OCI-LY3 (cell line): ENCODE measurements around the gene UBAC2.

ENCODE experiments used
- H2AFZ ChIP-seq: fragments of 200-600, 300-600 bp; shearing (Covaris generic); 2 replicates; pipeline ENCODE4 v1.6.0; 2014; ENCODE audit warnings: antibody characterized with exemption, low read depth, low read length
- H3K27ac ChIP-seq: fragments of 200-600, 300-600 bp; sonication (generic); 2 replicates; pipeline ENCODE4 v1.5.1; 2014; ENCODE audit warnings: mild to moderate bottlenecking, low read length, moderate library complexity, mixed read lengths
- H3K27me3 ChIP-seq: fragments of 200-600, 300-600 bp; sonication (generic); 2 replicates; pipeline ENCODE4 v1.6.1; 2014; ENCODE audit warnings: low read depth, low read length, mixed read lengths
- H3K36me3 ChIP-seq: fragments of 200-600, 300-600 bp; sonication (generic); replicated peaks from 2 replicates; pipeline ENCODE3; 2014; ENCODE audit warnings: low read depth, low read length, mixed read lengths
- H3K4me1 ChIP-seq: fragments of 300-600, 200-600 bp; sonication (generic); 2 replicates; pipeline ENCODE4 v1.6.1; 2014; ENCODE audit warnings: low read length, mixed read lengths
- H3K4me2 ChIP-seq: fragments of 200-600, 300-600 bp; sonication (generic); 2 replicates; pipeline ENCODE4 v1.6.1; 2014; ENCODE audit warnings: low read length, mixed read lengths
- H3K4me3 ChIP-seq: fragments of 300-600, 200-600 bp; sonication (generic); 2 replicates; pipeline ENCODE4 v1.5.1; 2014; ENCODE audit warnings: antibody characterized with exemption, mild to moderate bottlenecking, low read length, moderate library complexity
- H3K79me2 ChIP-seq: fragments of 300-600, 200-600 bp; shearing (Covaris generic); 2 replicates; pipeline ENCODE4 v1.6.1; 2014; ENCODE audit warnings: mild to moderate bottlenecking, low read length, mixed read lengths
- H3K9ac ChIP-seq: fragments of 300-600, 200-600 bp; shearing (Covaris generic); 2 replicates; pipeline ENCODE4 v1.6.0; 2014; ENCODE audit warnings: mild to moderate bottlenecking, low read length, moderate library complexity
- H3K9me3 ChIP-seq: fragments of 200-600, 300-600 bp; shearing (Covaris generic); 2 replicates; pipeline ENCODE4 v1.6.1; 2014; ENCODE audit warnings: low read length, mixed read lengths; ENCODE audit not compliant: insufficient read depth
- H4K20me1 ChIP-seq: fragments of 200-600, 300-600 bp; sonication (generic); 2 replicates; pipeline ENCODE4 v1.6.1; 2016; ENCODE audit warnings: low read length, mixed read lengths; ENCODE audit not compliant: insufficient read depth
- EZH2phosphoT487 ChIP-seq: fragments of 200-600 bp; shearing (Covaris generic); IDR thresholded peaks from 2 replicates; pipeline ENCODE4 v1.6.1; 2018; ENCODE audit warnings: antibody characterized with exemption, mixed run types, low read depth
- TF ChIP-seq, protein P1 (sequence below): fragments of 200-600, 300-600 bp; sonication (generic); IDR thresholded peaks from 2 replicates; pipeline ENCODE4 v1.5.1; 2014; ENCODE audit warnings: antibody characterized with exemption, low read length, low read depth

Gene UBAC2

DNA sequence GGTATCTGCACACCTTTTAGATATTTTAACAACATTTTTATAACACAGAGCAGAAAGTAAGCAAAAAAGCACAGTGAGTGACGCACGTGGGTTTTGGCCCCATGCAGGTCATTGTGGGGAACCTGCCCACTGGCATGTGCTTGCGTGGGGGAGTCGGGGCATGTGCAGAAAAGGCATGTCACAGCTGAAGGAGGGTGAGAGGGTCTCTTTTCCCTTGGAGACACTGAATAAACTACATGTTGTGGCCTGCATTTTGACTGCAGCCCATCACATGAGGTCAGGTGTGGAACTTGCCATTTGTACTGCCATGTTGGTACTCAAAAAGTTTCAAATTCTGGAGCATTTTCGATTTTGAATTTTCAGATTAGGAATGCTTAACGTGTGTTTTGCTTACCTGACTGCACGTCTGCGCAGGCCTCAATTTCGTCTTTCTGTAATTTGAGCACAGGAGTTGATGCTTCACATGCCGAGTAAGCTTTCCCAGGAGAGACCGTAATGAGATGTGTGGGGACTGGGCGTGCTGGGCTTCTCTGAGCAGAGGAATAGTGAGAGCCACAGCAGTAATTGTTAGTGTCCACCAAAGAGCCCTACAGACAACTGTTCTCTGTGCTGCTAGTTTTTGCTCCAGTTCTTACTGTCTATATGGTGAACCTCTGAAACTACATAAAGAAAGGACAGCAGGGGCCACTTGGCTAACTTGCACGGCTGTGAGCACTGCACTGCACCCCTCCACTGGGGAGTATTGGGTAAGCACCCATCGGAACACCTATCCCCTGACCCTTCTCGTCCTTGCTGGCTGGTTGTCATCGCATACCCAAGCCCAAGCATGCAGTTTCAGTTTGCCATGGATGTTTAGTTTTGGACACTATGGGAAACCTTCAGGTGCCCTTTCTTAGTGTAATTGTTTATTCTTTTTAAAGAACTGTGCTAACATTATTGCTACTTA is 179.5 kb downstream of the UBAC2 start:
- Histone ChIP-seq H4K20me1 (no peaks in the 10 kb centered on the region), H3K4me1 (peaks cover 76% of the 10 kb centered on the region), H3K9ac (peak overlapping the region; percentile 34), H3K4me2 (peak overlapping the region; percentile 59), H3K79me2 (no peaks in the 10 kb centered on the region), H2AFZ (no peak overlapping the region), H3K36me3 (peaks cover 7% of the 10 kb centered on the region), H3K4me3 (peak overlapping the region; percentile 20), H3K9me3 (no peaks in the 10 kb centered on the region), H3K27me3 (no peaks in the 10 kb centered on the region; the same call in 1 of the 2 replicates), H3K27ac (peak overlapping the region; percentile 76)
- TF ChIP-seq EZH2phosphoT487: no peak
- TF ChIP-seq, protein P1, sequence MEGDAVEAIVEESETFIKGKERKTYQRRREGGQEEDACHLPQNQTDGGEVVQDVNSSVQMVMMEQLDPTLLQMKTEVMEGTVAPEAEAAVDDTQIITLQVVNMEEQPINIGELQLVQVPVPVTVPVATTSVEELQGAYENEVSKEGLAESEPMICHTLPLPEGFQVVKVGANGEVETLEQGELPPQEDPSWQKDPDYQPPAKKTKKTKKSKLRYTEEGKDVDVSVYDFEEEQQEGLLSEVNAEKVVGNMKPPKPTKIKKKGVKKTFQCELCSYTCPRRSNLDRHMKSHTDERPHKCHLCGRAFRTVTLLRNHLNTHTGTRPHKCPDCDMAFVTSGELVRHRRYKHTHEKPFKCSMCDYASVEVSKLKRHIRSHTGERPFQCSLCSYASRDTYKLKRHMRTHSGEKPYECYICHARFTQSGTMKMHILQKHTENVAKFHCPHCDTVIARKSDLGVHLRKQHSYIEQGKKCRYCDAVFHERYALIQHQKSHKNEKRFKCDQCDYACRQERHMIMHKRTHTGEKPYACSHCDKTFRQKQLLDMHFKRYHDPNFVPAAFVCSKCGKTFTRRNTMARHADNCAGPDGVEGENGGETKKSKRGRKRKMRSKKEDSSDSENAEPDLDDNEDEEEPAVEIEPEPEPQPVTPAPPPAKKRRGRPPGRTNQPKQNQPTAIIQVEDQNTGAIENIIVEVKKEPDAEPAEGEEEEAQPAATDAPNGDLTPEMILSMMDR: no peak

DNA sequence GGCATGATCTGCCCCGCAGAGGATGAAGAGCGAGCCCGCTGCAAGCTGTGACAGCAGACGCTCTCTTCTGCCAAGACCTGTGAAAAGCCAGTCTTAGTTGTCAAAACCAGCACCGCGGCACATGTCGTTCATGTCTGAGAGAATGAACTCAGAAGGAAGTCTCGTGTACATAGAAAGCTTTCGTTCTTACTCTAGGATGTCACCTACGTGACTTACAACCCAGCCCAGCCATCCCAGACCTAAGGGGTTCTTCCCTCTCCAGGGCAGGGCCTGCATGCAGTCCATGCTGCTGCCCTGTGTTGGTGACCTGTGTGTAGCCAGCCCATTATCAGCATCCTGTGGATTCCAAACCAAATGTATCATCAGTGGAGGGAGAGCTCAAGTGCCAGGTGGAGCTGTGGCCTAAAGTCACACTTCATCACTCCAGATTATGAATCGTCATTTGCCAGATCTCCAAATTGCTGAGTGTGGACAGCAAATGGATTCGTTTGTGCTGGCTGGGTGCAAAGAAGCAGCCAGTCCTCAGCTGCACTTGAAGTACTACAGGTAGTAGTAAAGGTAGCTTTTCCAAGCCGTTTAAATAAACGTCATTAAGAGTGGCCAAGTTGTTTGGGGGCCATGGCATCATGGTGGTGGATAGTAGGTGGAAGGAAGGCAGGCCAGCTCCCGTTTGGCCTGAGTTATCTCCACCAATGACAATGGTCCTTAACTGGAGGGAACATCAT is 180.4 kb downstream of the UBAC2 start:
- Histone ChIP-seq H3K79me2 (no peaks in the 10 kb centered on the region), H3K9me3 (no peaks in the 10 kb centered on the region), H3K27ac (peak overlapping the region; percentile 76), H3K36me3 (peaks cover 7% of the 10 kb centered on the region), H3K9ac (peak overlapping the region; percentile 34; the same call in 1 of the 2 replicates), H3K4me1 (peaks cover 66% of the 10 kb centered on the region), H4K20me1 (no peaks in the 10 kb centered on the region), H2AFZ (no peak overlapping the region), H3K4me3 (peak overlapping the region; percentile 20; the same call in 1 of the 2 replicates), H3K4me2 (peak overlapping the region; percentile 59), H3K27me3 (no peaks in the 10 kb centered on the region; the same call in 1 of the 2 replicates)
- no peak for TF ChIP-seq EZH2phosphoT487
- TF ChIP-seq, protein P1: peak; percentile 10; the same call in 1 of the 2 replicates

DNA sequence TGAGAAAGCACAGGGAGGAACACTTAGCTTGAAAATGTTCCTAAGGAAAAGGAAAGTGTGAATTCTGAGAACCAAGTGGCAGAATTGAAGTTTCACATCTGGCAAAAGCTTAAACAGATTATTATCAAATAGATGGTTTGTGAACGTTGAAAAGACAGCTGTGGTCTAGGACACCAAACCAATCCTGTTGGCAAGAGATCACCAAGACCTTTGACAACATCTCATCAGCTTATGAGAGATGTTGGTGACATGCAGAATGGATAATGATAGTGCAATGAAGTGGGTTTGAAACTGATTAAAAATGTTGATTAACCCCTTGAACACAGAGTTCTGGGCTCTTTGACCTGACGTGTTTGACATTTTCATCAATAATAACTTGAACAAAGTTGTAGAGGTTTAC is 181.1 kb downstream of the UBAC2 start:
- no peak overlapping the region for H3K4me3 ChIP-seq
- H3K79me2 ChIP-seq: no peaks in the 10 kb centered on the region
- H4K20me1 ChIP-seq: no peaks in the 10 kb centered on the region
- H3K4me1 ChIP-seq: peaks cover 63% of the 10 kb centered on the region
- peak overlapping the region; percentile 52; the same call in 1 of the 2 replicates for H3K4me2 ChIP-seq
- peak overlapping the region; percentile 23; the same call in 1 of the 2 replicates for H3K9ac ChIP-seq
- TF ChIP-seq, protein P1: no peak
- H3K27ac ChIP-seq: peak overlapping the region; percentile 76; the same call in 1 of the 2 replicates
- H2AFZ ChIP-seq: no peak overlapping the region
- peaks cover 10% of the 10 kb centered on the region for H3K36me3 ChIP-seq
- H3K27me3 ChIP-seq: no peaks in the 10 kb centered on the region; the same call in 1 of the 2 replicates
- H3K9me3 ChIP-seq: no peaks in the 10 kb centered on the region
